ENCODE data around the gene DGKD. TPM values are rescaled to one million over a fixed set of nuclear protein-coding genes. Genes with fewer than 3 reads are reported as not detected.

DGKD gene
- total and polyA plus RNA-seq, 10 donors, result 21.9 to 120 (median 71.9) TPM

GRCh38 chr2:233407771-233408181, 53.5 kb downstream of the DGKD start:
- no peaks in the 10 kb centered on the region for H3K27me3 ChIP-seq (replicated peaks in 1 of 7)
- H3K4me1 ChIP-seq, result peaks cover 12 to 50% (median 36%) of the 10 kb centered on the region in 6 donors
- H3K4me3 ChIP-seq, result no peak overlapping the region
- peak overlapping the region in 4 of 8 donors; percentile 14 to 64 (median 61) for H3K27ac ChIP-seq
- 80 to 93% (median 88%) methylated on average over 8 of the region's 8 CpGs for WGBS, 5 donors
- TF ChIP-seq CTCF (IDR thresholded peaks at IDR 0.05 in 8 of 11, conservative IDR thresholded peaks at IDR 0.05 in 3 of 11) (no peak), POLR2AphosphoS5 (IDR thresholded peaks at IDR 0.05) (no peak), POLR2A (IDR thresholded peaks at IDR 0.05) (no peak)
- intact Hi-C loops (cut with DNase I; ENCODE audit: low total_unique reads), result loop anchor here (5.0 kb wide), 1 partner anchor 35 kb away; no protein-coding TSS in a partner anchor
- peaks cover 0 to 55% (median 1%) of the 10 kb centered on the region in 6 donors for H3K36me3 ChIP-seq
- DNase-seq, result no peak
- H3K9me3 ChIP-seq, result peaks cover 0 to 20% (median 17%) of the 10 kb centered on the region in 8 donors

- Histone ChIP-seq H3K4me3 (no peak overlapping the region), H3K27me3 (replicated peaks in 1 of 7) (no peaks in the 10 kb centered on the region), H3K27ac (peak overlapping the region in 7 of 8 donors; percentile 10 to 64 (median 45)), H3K4me1 (peaks cover 12 to 56% (median 43%) of the 10 kb centered on the region in 6 donors), H3K9me3 (peaks cover 0 to 20% (median 17%) of the 10 kb centered on the region in 8 donors), H3K36me3 (peaks cover 0 to 52% (median 1%) of the 10 kb centered on the region in 6 donors)
- intact Hi-C loops (cut with DNase I; ENCODE audit: low total_unique reads), result loop anchor here (5.0 kb wide), 1 partner anchor 34 kb away; no protein-coding TSS in a partner anchor
- TF ChIP-seq CTCF (IDR thresholded peaks at IDR 0.05 in 8 of 11, conservative IDR thresholded peaks at IDR 0.05 in 3 of 11) (no peak), POLR2AphosphoS5 (IDR thresholded peaks at IDR 0.05) (no peak), POLR2A (IDR thresholded peaks at IDR 0.05) (no peak)
- 67 to 78% (median 69%) methylated on average over 9 of the region's 9 CpGs for WGBS, 5 donors
- DNase-seq, result no peak
These were observed 54.3 kb downstream of the DGKD start for GRCh38 chr2:233408366-233409285.

GRCh38 chr2:233409286-233409991, 55.1 kb downstream of the DGKD start:
- intact Hi-C loops (cut with DNase I; ENCODE audit: low total_unique reads), result loop anchor here (5.0 kb wide), 1 partner anchor 33 kb away; no protein-coding TSS in a partner anchor
- Histone ChIP-seq H3K36me3 (peaks cover 0 to 54% (median 1%) of the 10 kb centered on the region in 6 donors), H3K9me3 (peaks cover 0 to 20% (median 17%) of the 10 kb centered on the region in 8 donors), H3K4me1 (peaks cover 12 to 59% (median 48%) of the 10 kb centered on the region in 6 donors), H3K27me3 (replicated peaks in 1 of 7) (no peaks in the 10 kb centered on the region), H3K27ac (peak overlapping the region in 7 of 8 donors; percentile 10 to 64 (median 53)), H3K4me3 (no peak overlapping the region)
- DNase-seq, result no peak
- WGBS, 5 donors, result 13 to 25% (median 17%) methylated on average over 6 of the region's 6 CpGs
- TF ChIP-seq POLR2A (IDR thresholded peaks at IDR 0.05) (no peak), POLR2AphosphoS5 (IDR thresholded peaks at IDR 0.05) (no peak), CTCF (IDR thresholded peaks at IDR 0.05 in 8 of 11, conservative IDR thresholded peaks at IDR 0.05 in 3 of 11) (no peak)

All from spleen (tissue), 11 donors.